Fibroblast of lung (primary cell): ENCODE measurements around the gene TEC.

Experiments
- EZH2 ChIP-seq: IDR thresholded peaks from 2 replicates; pipeline ENCODE4 v1.5.1; 2012; ENCODE audit warnings: low read length, control low read depth, mild to moderate bottlenecking; ENCODE audit errors: missing control alignments
- TF ChIP-seq, protein P1 (sequence below), 2 donors: IDR thresholded peaks in 1 of 2; conservative IDR thresholded peaks in 1 of 2; 1 replicate in 1 of 2; 2 replicates in 1 of 2; pipeline ENCODE4 v1.5.1; 2011 to 2012; ENCODE audit warnings: low read length in 2 of 2, control low read depth in 1 of 2, inconsistent platforms in 1 of 2, low read depth in 1 of 2, mild to moderate bottlenecking in 1 of 2

- TF ChIP-seq, protein P1, sequence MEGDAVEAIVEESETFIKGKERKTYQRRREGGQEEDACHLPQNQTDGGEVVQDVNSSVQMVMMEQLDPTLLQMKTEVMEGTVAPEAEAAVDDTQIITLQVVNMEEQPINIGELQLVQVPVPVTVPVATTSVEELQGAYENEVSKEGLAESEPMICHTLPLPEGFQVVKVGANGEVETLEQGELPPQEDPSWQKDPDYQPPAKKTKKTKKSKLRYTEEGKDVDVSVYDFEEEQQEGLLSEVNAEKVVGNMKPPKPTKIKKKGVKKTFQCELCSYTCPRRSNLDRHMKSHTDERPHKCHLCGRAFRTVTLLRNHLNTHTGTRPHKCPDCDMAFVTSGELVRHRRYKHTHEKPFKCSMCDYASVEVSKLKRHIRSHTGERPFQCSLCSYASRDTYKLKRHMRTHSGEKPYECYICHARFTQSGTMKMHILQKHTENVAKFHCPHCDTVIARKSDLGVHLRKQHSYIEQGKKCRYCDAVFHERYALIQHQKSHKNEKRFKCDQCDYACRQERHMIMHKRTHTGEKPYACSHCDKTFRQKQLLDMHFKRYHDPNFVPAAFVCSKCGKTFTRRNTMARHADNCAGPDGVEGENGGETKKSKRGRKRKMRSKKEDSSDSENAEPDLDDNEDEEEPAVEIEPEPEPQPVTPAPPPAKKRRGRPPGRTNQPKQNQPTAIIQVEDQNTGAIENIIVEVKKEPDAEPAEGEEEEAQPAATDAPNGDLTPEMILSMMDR (conservative IDR thresholded peaks at IDR 0.05 in 1 of 2, IDR thresholded peaks at IDR 0.05 in 1 of 2; ENCODE audit: low read depth in 1 of 2, low read length in 2 of 2) = no peak
- TF ChIP-seq EZH2 = no peak
Observed at GRCh38 chr4:48299560-48299959, 29.9 kb upstream of the TEC start.
